MM.1S (cell line): ENCODE measurements around the gene SETD3.

Experiments used
- DNase-seq: peaks from one replicate; pipeline ENCODE4 v3.0.0-alpha.2; 2015
- H2AFZ ChIP-seq: fragments of 300-600 bp; sonication (generic); 2 replicates; pipeline ENCODE4 v1.6.0; 2016; ENCODE audit warnings: antibody characterized with exemption, low read length
- H3F3A ChIP-seq: fragments of 300-600 bp; sonication (generic); 2 replicates; pipeline ENCODE4 v1.6.1; 2016; ENCODE audit warnings: mild to moderate bottlenecking, antibody characterized with exemption, low read length, moderate library complexity, mixed read lengths; ENCODE audit not compliant: insufficient read depth
- H3K27ac ChIP-seq: fragments of 300-600 bp; sonication (generic); 2 replicates; pipeline ENCODE4 v1.5.1; 2016; ENCODE audit warnings: mild to moderate bottlenecking, low read length
- H3K27me3 ChIP-seq: fragments of 300-600 bp; sonication (generic); replicated peaks from 2 replicates; pipeline ENCODE4 v1.6.0; 2016; ENCODE audit warnings: low read length; ENCODE audit not compliant: insufficient read depth
- H3K36me3 ChIP-seq: fragments of 300-600 bp; sonication (generic); replicated peaks from 2 replicates; pipeline ENCODE4 v1.6.1; 2016; ENCODE audit warnings: mild to moderate bottlenecking, low read length, mixed read lengths; ENCODE audit not compliant: insufficient read depth
- H3K4me1 ChIP-seq: fragments of 300-600 bp; sonication (generic); 2 replicates; pipeline ENCODE4 v1.6.1; 2016; ENCODE audit warnings: low read length, mixed read lengths
- H3K4me2 ChIP-seq: fragments of 300-600 bp; sonication (generic); 2 replicates; pipeline ENCODE4 v1.6.0; 2016; ENCODE audit warnings: low read depth, low read length
- H3K4me3 ChIP-seq: fragments of 300-600 bp; sonication (generic); 2 replicates; pipeline ENCODE4 v1.5.1; 2016; ENCODE audit warnings: low read length, mixed read lengths
- H3K79me2 ChIP-seq: fragments of 300-600 bp; sonication (generic); 2 replicates; pipeline ENCODE4 v1.6.1; 2016; ENCODE audit warnings: mixed run types, low read length, mixed read lengths
- H3K9ac ChIP-seq: fragments of 300-600 bp; sonication (generic); 2 replicates; pipeline ENCODE4 v1.6.1; 2016; ENCODE audit warnings: low read length, mixed read lengths
- H3K9me2 ChIP-seq: fragments of 300-600 bp; sonication (generic); replicated peaks from 2 replicates; pipeline ENCODE4 v1.6.1; 2016; ENCODE audit warnings: mild to moderate bottlenecking, low read length, mixed read lengths; ENCODE audit not compliant: insufficient read depth
- H3K9me3 ChIP-seq: fragments of 300-600 bp; sonication (generic); replicated peaks from 2 replicates; pipeline ENCODE4 v1.6.1; 2016; ENCODE audit warnings: mild to moderate bottlenecking, low read length, mixed read lengths; ENCODE audit not compliant: insufficient read depth
- H4K20me1 ChIP-seq: fragments of 300-600 bp; sonication (generic); 2 replicates; pipeline ENCODE4 v1.6.1; 2016; ENCODE audit warnings: mild to moderate bottlenecking, low read length, moderate library complexity, mixed read lengths; ENCODE audit not compliant: insufficient read depth
- CTCF ChIP-seq: fragments of 300-600 bp; sonication (generic); IDR thresholded peaks from 2 replicates; pipeline ENCODE4 v1.5.1; 2016; ENCODE audit warnings: antibody characterized with exemption, low read length, mixed read lengths
- EZH2 ChIP-seq: fragments of 300-600 bp; sonication (generic); optimal IDR thresholded peaks from 2 replicates; pipeline ENCODE3; 2017; ENCODE audit warnings: low read depth, mild to moderate bottlenecking, antibody characterized with exemption, low read length, mixed read lengths
- EZH2phosphoT487 ChIP-seq: fragments of 300-600 bp; sonication (generic); IDR thresholded peaks from 2 replicates; pipeline ENCODE4 v1.6.1; 2018; ENCODE audit warnings: antibody characterized with exemption, low read length

The SETD3 gene

DNA sequence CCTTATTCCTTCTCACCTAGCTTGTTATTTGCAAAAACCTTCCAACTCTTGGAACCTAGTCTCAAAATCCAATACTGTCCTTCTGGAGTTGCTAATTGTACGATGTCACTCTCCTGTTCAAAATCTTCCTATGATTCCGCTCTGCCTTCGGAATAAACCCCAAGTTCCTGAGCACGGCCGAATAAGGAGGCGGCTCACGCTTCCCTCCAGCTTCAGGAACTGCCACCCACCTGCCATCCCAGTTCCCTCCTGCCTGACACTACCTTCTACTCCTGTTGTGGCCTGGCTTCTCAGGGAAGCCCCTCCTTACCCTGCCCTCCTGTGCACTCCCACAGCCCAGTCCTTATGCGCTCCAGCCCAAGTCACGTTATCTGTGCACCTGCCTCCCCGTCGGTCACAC, 73.2 kb downstream of the SETD3 start:
- Histone ChIP-seq H3K4me1 (no peaks in the 10 kb centered on the region), H2AFZ (no peak overlapping the region), H3K36me3 (no peaks in the 10 kb centered on the region), H4K20me1 (no peaks in the 10 kb centered on the region), H3K9ac (no peak overlapping the region), H3K27ac (no peak overlapping the region), H3K9me3 (no peaks in the 10 kb centered on the region), H3K4me3 (no peak overlapping the region), H3K79me2 (no peaks in the 10 kb centered on the region), H3K4me2 (no peak overlapping the region), H3K9me2 (no peaks in the 10 kb centered on the region), H3K27me3 (no peaks in the 10 kb centered on the region), H3F3A (no peaks in the 10 kb centered on the region)
- DNase-seq: no peak
- TF ChIP-seq CTCF: no peak

GRCh38 chr14:99402950-99403349, 77.7 kb downstream of the SETD3 start:
- H2AFZ ChIP-seq: no peak overlapping the region
- H3K27me3 ChIP-seq: no peaks in the 10 kb centered on the region
- no peak overlapping the region for H3K4me2 ChIP-seq
- no peak overlapping the region for H3K9ac ChIP-seq
- no peak for DNase-seq
- no peaks in the 10 kb centered on the region for H3K9me2 ChIP-seq
- H3K27ac ChIP-seq: no peak overlapping the region
- TF ChIP-seq EZH2phosphoT487 (no peak), CTCF (no peak), EZH2 (no peak)
- H3F3A ChIP-seq: no peaks in the 10 kb centered on the region
- no peaks in the 10 kb centered on the region for H3K9me3 ChIP-seq
- no peaks in the 10 kb centered on the region for H3K79me2 ChIP-seq
- no peaks in the 10 kb centered on the region for H3K4me1 ChIP-seq
- H3K4me3 ChIP-seq: no peak overlapping the region
- H4K20me1 ChIP-seq: no peaks in the 10 kb centered on the region
- no peaks in the 10 kb centered on the region for H3K36me3 ChIP-seq

- no peak overlapping the region for H3K9ac ChIP-seq
- H3K27ac ChIP-seq: no peak overlapping the region
- no peak overlapping the region for H2AFZ ChIP-seq
- no peaks in the 10 kb centered on the region for H4K20me1 ChIP-seq
- no peaks in the 10 kb centered on the region for H3K9me3 ChIP-seq
- H3K27me3 ChIP-seq: no peaks in the 10 kb centered on the region
- DNase-seq: no peak
- no peaks in the 10 kb centered on the region for H3K4me1 ChIP-seq
- H3K4me3 ChIP-seq: no peak overlapping the region
- H3K4me2 ChIP-seq: no peak overlapping the region
- no peaks in the 10 kb centered on the region for H3K9me2 ChIP-seq
- H3F3A ChIP-seq: no peaks in the 10 kb centered on the region
- TF ChIP-seq EZH2phosphoT487: no peak
- no peak for TF ChIP-seq EZH2
- no peak for TF ChIP-seq CTCF
- no peaks in the 10 kb centered on the region for H3K36me3 ChIP-seq
- H3K79me2 ChIP-seq: no peaks in the 10 kb centered on the region
Observed at GRCh38 chr14:99402285-99402648, 78.4 kb downstream of the SETD3 start.
